Adipose tissue (tissue), 3 donors: ENCODE measurements around the gene DPY19L3. TPM values are rescaled to one million over a fixed set of nuclear protein-coding genes. Genes with fewer than 3 reads are reported as not detected.
"Not testable (repeated sequence)": the region's sequence is repeated elsewhere in the genome, so short reads cannot be mapped to it uniquely, and the experiment has no call there.

Source experiments
- H3K27ac ChIP-seq: one replicate; pipeline ENCODE4 v1.5.1; 2013; ENCODE audit warnings: low read depth, low read length
- WGBS, 3 donors: extraction: QIAGEN DNeasy Blood & Tissue Kit; methylation state at CpG; one replicate each; pipeline ENCODE4 v1.1.7; 2013; 5-methylcytosine and 5-hydroxymethylcytosine counted together
- polyA plus RNA-seq, 3 donors: library from polyadenylated mRNA; stranded (reverse); fragments of 200-250 nt; gene quantifications; one replicate each; pipeline ENCODE4 v1.2.3, GENCODE V29; 2013
- donor health status: healthy with polysubstance abuse.
- donor health status: Bipolar disorder and iron deficiency.
- donor health status: healthy.

The DPY19L3 gene
- 1 to 10 TPM; 3.3 to 8.2 (median 5.8) TPM for polyA plus RNA-seq

- WGBS, 3 donors, result 0 to 1% (median 1%) methylated on average over 65 to 104 of the region's 104 CpGs
- H3K27ac ChIP-seq, result peak within 1 kb of the TSS; percentile 93
These were observed at the start of gene DPY19L3 for GRCh38 chr19:32405431-32406160. TSS of gene DPY19L3 (plus strand) at chr19:32405770. CDS start at chr19:32408254, 2,484 bp downstream.

DNA sequence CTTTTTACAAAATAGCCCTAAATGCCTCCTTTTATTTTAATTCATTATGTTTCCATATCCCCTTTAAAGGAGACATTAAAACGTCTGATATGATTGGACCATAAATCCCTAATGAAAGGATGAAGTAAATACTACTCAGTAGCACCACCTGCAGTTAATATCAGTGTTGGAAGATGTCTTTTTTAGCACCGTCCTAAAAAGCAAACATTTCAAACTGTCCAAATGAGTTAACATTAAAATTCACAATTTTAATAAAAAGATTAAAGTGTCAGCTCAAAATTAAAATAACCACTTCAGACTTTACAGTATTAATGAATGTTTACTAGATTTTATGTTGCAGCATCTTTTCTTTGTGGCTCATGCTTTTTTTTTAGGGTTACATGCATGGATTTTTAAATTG lies 47.9 kb upstream of the DPY19L3 start:
- no peak overlapping the region for H3K27ac ChIP-seq
- WGBS, 3 donors, result 21 to 35% (median 21%) methylated on average over 2 of the region's 2 CpGs

- no peak overlapping the region for H3K27ac ChIP-seq
- WGBS, 3 donors, result 94 to 98% (median 96%) methylated on average over 5 of the region's 5 CpGs
These were observed 47.2 kb upstream of the DPY19L3 start for GRCh38 chr19:32358321-32358720.

GRCh38 chr19:32359581-32359980 lies 46.0 kb upstream of the DPY19L3 start:
- WGBS, 3 donors, result 92 to 95% (median 95%) methylated on average over 9 of the region's 9 CpGs
- H3K27ac ChIP-seq, result no peak overlapping the region

DNA sequence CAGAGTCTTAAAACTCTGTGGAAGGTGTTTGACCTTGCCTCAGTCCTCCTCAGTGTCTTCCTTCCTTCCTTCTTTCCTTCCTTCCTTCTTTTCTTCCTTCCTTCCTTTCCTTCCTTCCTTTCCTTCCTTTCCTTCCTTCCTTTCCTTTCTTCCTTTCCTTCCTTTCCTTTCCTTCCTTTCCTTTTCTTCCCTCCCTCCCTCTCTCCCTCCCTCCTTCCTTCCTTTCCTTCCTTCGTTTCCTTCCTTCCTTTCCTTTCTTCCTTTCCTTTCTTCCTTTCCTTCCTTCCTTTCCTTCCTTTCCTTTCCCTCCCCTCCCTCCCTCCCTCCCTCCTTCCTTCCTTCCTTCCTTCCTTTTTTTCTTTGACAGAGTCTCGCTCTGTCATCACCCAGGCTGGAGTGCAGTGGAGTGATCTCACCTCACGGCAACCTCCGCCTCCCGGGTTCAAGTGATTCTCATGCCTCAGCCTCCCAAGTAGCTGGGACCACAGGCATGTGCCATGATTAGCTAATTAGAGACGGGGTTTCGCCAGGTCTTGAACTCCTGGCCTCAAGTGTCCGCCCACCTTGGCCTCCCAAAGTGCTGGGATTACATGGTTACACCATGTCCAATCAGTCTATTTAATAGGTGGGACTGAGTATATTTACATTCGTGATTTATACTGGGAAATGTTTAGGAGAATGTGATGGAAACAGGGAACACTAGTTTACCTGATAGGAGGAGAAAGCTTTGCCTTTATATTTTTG lies 43.8 kb upstream of the DPY19L3 start:
- no peak overlapping the region for H3K27ac ChIP-seq
- 90 to 93% (median 90%) methylated on average over 9 of the region's 9 CpGs for WGBS, 3 donors

GRCh38 chr19:32362318-32362691 lies 43.3 kb upstream of the DPY19L3 start:
- WGBS, 3 donors, result 46 to 93% (median 84%) methylated on average over 5 of the region's 5 CpGs
- no peak overlapping the region for H3K27ac ChIP-seq

DNA sequence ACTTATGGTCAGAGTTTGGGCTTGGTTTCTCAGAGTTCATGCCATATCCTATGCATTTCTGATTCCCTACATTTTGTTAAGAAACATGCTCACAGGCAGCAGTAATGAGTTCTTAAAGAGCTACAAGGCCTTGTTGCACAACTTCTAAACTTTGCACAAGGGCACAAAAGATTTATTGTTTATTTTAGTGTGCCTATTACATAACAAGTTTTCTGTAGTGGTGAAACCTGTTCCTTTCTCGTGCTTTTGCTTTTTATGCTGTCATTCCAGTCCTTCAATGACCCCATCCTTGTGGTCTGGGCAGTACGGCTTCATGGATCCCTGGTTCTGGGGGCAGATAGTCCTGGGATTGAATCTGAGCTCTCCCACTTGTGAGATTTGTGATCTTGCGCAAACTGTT lies 42.4 kb upstream of the DPY19L3 start:
- H3K27ac ChIP-seq, result no peak overlapping the region
- WGBS, 3 donors, result 43 to 69% (median 54%) methylated on average over 3 of the region's 3 CpGs

- H3K27ac ChIP-seq, result no peak overlapping the region
- WGBS, 3 donors, result 87 to 98% (median 89%) methylated on average over 3 of the region's 3 CpGs
These were observed 41.9 kb upstream of the DPY19L3 start for GRCh38 chr19:32363632-32364031.

- no peak overlapping the region for H3K27ac ChIP-seq
- WGBS, 3 donors, result 90 to 100% (median 93%) methylated on average over 1 of the region's 1 CpG
These were observed 41.5 kb upstream of the DPY19L3 start for GRCh38 chr19:32364040-32364439.

DNA sequence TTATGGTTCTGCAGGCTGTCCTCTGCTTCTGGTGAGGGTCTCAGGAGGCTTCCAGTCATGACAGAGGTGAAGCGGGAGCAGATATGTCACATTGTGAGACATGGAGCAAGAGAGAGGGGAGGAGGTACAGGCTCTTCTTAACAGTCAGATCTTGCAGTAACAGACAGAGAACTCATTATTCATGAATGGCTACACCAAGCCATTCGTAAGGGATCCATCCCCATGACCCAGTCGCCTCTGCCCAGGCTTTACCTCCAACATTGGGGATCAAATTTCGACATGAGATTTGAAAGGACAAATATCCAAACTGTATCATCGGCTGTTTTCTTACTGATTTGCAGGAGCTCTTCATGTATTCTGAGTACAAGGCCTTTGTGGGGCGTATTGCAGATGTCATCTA lies 38.5 kb upstream of the DPY19L3 start:
- no peak overlapping the region for H3K27ac ChIP-seq
- WGBS, 3 donors, result 81 to 86% (median 84%) methylated on average over 6 of the region's 6 CpGs

DNA sequence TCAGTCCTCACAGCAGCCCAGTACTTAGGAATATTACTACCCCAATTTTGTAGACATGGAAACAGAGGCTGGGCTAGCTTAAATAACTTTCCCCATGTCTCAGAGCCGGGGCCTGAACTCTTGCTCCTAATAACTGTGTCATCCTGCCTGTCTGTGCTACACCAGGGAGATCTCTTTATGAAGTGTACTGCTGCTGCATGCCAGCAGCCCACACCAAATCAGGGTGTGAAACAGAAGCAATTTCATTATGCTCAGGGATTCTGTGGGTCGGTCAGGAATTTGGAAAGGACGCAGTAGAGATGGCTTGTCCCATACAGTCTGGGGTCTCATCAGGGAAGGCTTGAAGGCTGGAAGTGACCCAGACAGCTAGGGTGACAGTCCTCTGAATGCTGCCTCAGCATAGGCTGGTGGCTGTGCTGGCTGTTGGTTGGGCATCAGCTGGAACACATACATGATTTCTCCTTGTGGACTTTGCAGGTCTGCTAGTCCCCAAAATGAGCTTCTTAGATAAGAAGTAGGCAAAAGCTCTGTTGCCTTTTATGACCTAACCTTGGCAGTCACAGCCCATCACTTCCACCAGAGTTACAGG lies 37.5 kb upstream of the DPY19L3 start:
- 94 to 100% (median 98%) methylated on average over 3 of the region's 3 CpGs for WGBS, 3 donors
- H3K27ac ChIP-seq, result no peak overlapping the region

- no peak overlapping the region for H3K27ac ChIP-seq
These were observed 36.8 kb upstream of the DPY19L3 start for GRCh38 chr19:32368787-32369186.

DNA sequence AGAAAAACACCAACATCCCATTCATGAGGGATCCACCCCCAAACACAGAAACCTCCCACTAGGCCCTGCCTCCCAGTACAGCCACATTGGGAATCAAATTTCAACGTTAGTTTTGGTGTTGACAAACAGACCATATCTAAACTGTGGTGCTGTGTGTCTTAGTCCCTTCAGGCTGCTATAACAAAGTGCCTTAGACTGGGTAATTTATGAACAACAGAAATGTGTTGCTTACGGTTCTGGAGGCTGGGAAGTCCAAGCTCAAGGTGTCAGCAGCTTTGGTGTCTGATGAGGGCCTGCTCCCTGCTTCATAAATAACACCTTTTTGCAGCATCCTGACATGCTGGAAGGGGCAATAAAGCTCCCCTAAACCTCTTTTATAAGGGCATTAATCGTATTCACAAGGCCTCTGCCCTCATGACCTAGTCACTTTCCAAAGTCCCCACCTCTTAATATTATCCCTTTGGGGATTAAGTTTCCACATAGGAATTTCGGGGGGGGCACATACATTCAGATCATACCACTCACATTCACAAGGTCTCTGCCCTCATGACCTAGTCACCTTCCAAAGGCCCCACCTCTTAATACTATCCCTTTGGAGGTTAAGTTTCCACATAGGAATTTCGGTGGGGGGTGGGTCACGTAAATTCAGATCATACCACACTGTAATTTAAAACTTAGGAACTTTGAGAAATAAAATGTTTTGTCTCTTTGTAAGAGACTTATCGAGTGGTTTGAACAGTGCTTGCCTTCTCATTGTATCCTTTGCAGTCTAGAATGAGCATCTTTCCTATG lies 32.6 kb upstream of the DPY19L3 start:
- WGBS, 3 donors, result 86 to 90% (median 90%) methylated on average over 7 of the region's 7 CpGs
- no peak overlapping the region for H3K27ac ChIP-seq

More at GRCh38 chr19:32368787-32369186, 36.8 kb upstream of the DPY19L3 start:
- 49 to 88% (median 85%) methylated on average over 2 of the region's 2 CpGs for WGBS, 3 donors

DNA sequence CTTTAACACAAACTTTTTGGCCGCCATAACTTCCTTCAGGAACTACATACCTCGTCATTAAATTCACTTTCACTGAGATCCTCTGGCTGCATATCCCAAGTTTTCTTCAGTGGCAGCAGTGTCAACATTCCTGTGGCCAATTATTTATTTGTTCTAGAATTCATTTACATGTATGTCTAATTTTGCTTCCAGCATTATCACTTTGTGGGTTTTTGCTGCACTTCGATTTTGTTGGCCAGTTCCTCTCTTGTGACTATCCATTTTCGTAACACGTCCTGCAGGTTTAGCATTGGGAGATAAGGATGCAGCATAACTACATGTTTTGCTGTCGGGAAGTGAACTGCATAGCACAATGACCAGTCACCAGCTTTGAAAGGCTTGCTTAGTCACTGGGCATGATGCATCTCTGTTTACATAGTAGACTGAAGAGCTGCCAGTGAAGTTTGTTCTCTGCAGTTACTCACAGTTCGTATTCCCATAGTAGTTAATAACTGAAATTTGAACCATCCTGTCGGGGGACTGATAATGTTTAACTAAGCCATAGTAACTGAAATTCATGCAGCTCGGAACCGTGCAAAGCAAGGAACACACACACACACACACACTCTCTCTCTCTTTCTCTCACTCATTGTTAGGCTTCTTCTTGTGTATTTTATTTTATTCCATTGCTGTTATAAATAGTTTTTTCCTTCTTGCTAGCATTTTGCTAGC lies 31.8 kb upstream of the DPY19L3 start:
- no peak overlapping the region for H3K27ac ChIP-seq
- 36 to 72% (median 62%) methylated on average over 10 of the region's 10 CpGs for WGBS, 3 donors

GRCh38 chr19:32374362-32374761 lies 31.2 kb upstream of the DPY19L3 start:
- 73 to 95% (median 94%) methylated on average over 3 of the region's 3 CpGs for WGBS, 3 donors
- not testable (repeated sequence) for H3K27ac ChIP-seq

DNA sequence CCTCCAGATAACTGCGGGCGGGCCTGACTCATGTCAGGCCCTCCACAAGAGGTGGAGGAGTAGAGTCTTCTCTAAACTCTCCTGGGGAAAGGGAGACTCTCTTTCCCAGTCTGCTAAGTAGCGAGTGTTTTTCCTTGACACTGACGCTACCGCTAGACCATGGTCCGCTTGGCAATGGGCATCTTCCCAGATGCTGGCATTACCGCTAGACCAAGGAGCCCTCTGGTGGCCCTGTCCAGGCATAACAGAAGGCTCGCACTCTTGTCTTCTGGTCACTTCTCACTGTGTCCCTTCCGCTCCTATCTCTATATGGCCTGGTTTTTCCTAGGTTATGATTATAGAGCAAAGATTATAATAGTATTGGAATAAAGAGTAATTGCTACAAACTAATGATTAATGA lies 28.5 kb upstream of the DPY19L3 start:
- not testable (repeated sequence) for H3K27ac ChIP-seq
- 93 to 96% (median 94%) methylated on average over 9 of the region's 9 CpGs for WGBS, 3 donors

GRCh38 chr19:32380269-32380668 lies 25.3 kb upstream of the DPY19L3 start:
- WGBS, 3 donors, result 36 to 93% (median 90%) methylated on average over 3 of the region's 3 CpGs
- no peak overlapping the region for H3K27ac ChIP-seq
